ENCODE data around the gene PDILT. TPM values are rescaled to one million over a fixed set of nuclear protein-coding genes. Genes with fewer than 3 reads are reported as not detected.

The PDILT gene
- total RNA-seq, 1 experiment from 2014 or later, result not detected

DNA sequence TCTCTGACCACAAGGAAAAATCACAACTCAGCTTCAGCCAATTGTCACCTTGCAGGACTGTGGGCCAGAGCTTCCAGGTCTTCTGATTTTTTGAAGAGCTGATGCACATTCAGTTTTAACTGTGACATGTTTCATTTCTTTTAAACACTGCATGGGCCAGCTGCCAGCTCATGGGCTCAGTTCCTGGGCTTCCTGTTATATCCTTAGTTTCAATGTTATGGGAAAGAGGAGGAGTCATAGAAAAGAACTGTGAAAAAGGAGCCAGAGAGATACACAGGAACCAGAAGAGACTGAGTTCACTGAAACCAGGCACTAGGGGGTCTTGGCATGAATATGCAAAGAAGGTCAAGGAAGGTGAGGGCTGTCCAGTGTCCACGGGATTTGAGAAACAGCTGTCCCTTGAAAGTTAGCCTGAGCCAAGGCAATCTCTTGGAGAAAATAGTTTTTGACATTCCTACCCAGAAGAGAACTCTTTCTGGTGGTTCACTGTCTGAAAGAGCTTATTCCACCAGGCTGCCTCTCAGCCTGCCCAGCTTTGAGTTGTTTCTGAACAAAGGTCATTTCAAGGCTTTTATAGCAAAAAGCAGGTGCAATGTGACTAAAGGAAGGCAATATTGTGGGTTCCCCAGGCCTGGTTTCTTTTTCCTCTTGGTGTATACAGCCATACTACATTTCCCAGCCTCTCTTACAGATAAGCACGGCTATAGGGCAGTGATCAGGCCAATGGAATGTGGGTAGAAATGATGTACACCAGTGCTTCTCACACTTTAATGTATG is 10.5 kb downstream of the PDILT start:
- H3K27me3 ChIP-seq (ENCODE audit: insufficient read depth, low read depth), result peaks cover 7% of the 10 kb centered on the region; the same call in 1 of the 2 replicates
- no TSS peak for BruUV-seq (replicated peaks)
- TF ChIP-seq EZH2 (IDR thresholded peaks at IDR 0.05; ENCODE audit: low read depth), result no peak
- TF ChIP-seq, protein P1, sequence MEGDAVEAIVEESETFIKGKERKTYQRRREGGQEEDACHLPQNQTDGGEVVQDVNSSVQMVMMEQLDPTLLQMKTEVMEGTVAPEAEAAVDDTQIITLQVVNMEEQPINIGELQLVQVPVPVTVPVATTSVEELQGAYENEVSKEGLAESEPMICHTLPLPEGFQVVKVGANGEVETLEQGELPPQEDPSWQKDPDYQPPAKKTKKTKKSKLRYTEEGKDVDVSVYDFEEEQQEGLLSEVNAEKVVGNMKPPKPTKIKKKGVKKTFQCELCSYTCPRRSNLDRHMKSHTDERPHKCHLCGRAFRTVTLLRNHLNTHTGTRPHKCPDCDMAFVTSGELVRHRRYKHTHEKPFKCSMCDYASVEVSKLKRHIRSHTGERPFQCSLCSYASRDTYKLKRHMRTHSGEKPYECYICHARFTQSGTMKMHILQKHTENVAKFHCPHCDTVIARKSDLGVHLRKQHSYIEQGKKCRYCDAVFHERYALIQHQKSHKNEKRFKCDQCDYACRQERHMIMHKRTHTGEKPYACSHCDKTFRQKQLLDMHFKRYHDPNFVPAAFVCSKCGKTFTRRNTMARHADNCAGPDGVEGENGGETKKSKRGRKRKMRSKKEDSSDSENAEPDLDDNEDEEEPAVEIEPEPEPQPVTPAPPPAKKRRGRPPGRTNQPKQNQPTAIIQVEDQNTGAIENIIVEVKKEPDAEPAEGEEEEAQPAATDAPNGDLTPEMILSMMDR (conservative IDR thresholded peaks at IDR 0.05), result no peak
- ChIA-PET CTCF (no interaction called here), POLR2A (ENCODE audit: unreplicated experiment) (no interaction called here)
- intact Hi-C loops (cut with micrococcal nuclease; ENCODE audit: unreplicated experiment), result no loop called here
- no peak overlapping the region for H3K4me3 ChIP-seq
- H2AFZ ChIP-seq, result no peak overlapping the region
- no peaks in the 10 kb centered on the region for H3K36me3 ChIP-seq (ENCODE audit: low read depth)
- H3K9me3 ChIP-seq (ENCODE audit: insufficient read depth, low read depth), result no peaks in the 10 kb centered on the region
- H3K9me2 ChIP-seq (ENCODE audit: insufficient read depth), result no peaks in the 10 kb centered on the region
- no peaks in the 10 kb centered on the region for H3K79me2 ChIP-seq (ENCODE audit: low read depth)
- no peak overlapping the region for H3K27ac ChIP-seq
- H3K4me2 ChIP-seq, result no peak overlapping the region
- H3K4me1 ChIP-seq (replicated peaks; ENCODE audit: insufficient read depth), result no peaks in the 10 kb centered on the region
- DNase-seq, result no peak
- H4K20me1 ChIP-seq (ENCODE audit: insufficient read depth), result no peaks in the 10 kb centered on the region
- H3F3A ChIP-seq (ENCODE audit: insufficient read depth, low read depth), result no peaks in the 10 kb centered on the region

- no peak overlapping the region for H3K27ac ChIP-seq
- H3K27me3 ChIP-seq (ENCODE audit: insufficient read depth, low read depth), result no peaks in the 10 kb centered on the region; the same call in 1 of the 2 replicates
- no peak for DNase-seq
- POLR2A ChIA-PET (ENCODE audit: unreplicated experiment), result no interaction called here
- H3K4me3 ChIP-seq, result no peak overlapping the region
- no peaks in the 10 kb centered on the region for H3K9me2 ChIP-seq (ENCODE audit: insufficient read depth)
- H3K4me2 ChIP-seq, result no peak overlapping the region
- CTCF ChIA-PET, result no interaction called here
- no peaks in the 10 kb centered on the region for H3F3A ChIP-seq (ENCODE audit: insufficient read depth, low read depth)
- H4K20me1 ChIP-seq (ENCODE audit: insufficient read depth), result no peaks in the 10 kb centered on the region; the same call in 1 of the 2 replicates
- no peaks in the 10 kb centered on the region for H3K4me1 ChIP-seq (replicated peaks; ENCODE audit: insufficient read depth)
- intact Hi-C loops (cut with micrococcal nuclease; ENCODE audit: unreplicated experiment), result no loop called here
- no peaks in the 10 kb centered on the region for H3K79me2 ChIP-seq (ENCODE audit: low read depth)
- no peak overlapping the region for H2AFZ ChIP-seq
- no peaks in the 10 kb centered on the region for H3K36me3 ChIP-seq (ENCODE audit: low read depth)
- TF ChIP-seq EZH2 (IDR thresholded peaks at IDR 0.05; ENCODE audit: low read depth), result no peak
- TF ChIP-seq, protein P1 (conservative IDR thresholded peaks at IDR 0.05), result no peak
- no TSS peak for BruUV-seq (replicated peaks)
- H3K9me3 ChIP-seq (ENCODE audit: insufficient read depth, low read depth), result no peaks in the 10 kb centered on the region
These were observed 13.5 kb downstream of the PDILT start for GRCh38 chr16:20391045-20391444.

DNA sequence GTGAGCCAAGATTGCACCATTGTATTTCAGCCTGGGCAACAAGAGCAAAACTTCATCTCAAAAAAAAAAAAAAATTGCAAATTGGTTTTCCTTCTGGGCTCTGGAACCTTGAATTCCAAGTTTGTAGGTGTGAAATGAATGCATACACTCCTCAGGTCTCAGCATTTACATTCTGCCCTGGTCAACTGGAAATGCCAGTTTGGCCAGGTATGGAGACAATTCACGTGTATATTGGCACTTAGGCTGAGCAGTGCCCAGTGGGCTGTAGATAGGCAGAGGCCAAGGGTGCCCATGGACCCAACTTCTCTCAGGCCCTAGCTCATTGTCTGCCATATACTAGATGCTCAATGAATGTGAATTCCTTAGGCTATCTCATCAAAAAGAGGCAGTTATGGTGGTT is 15.7 kb downstream of the PDILT start:
- DNase-seq, result no peak
- H3K36me3 ChIP-seq (ENCODE audit: low read depth), result no peaks in the 10 kb centered on the region
- no peaks in the 10 kb centered on the region for H3F3A ChIP-seq (ENCODE audit: insufficient read depth, low read depth)
- no peak overlapping the region for H3K4me2 ChIP-seq
- no peaks in the 10 kb centered on the region for H3K9me2 ChIP-seq (ENCODE audit: insufficient read depth)
- no peaks in the 10 kb centered on the region; the same call in 1 of the 2 replicates for H4K20me1 ChIP-seq (ENCODE audit: insufficient read depth)
- no peaks in the 10 kb centered on the region for H3K4me1 ChIP-seq (replicated peaks; ENCODE audit: insufficient read depth)
- TF ChIP-seq EZH2 (IDR thresholded peaks at IDR 0.05; ENCODE audit: low read depth), result no peak
- TF ChIP-seq, protein P1 (conservative IDR thresholded peaks at IDR 0.05), result no peak
- H3K79me2 ChIP-seq (ENCODE audit: low read depth), result no peaks in the 10 kb centered on the region
- H3K27me3 ChIP-seq (ENCODE audit: insufficient read depth, low read depth), result no peaks in the 10 kb centered on the region; the same call in 1 of the 2 replicates
- POLR2A ChIA-PET (ENCODE audit: unreplicated experiment), result no interaction called here
- intact Hi-C loops (cut with micrococcal nuclease; ENCODE audit: unreplicated experiment), result loop anchor here (10.0 kb wide), 1 partner anchor 316 kb away; no protein-coding TSS in a partner anchor
- H3K4me3 ChIP-seq, result no peak overlapping the region
- H3K9me3 ChIP-seq (ENCODE audit: insufficient read depth, low read depth), result no peaks in the 10 kb centered on the region
- no TSS peak for BruUV-seq (replicated peaks)
- no peak overlapping the region for H3K27ac ChIP-seq
- CTCF ChIA-PET, result no interaction called here
- H2AFZ ChIP-seq, result no peak overlapping the region
